NCI-H2227 (cell line): Measurements from ENCODE around the gene NAT10.
"Not testable (repeated sequence)": the region's sequence is repeated elsewhere in the genome, so short reads cannot be mapped to it uniquely, and the experiment has no call there.

Source experiments
- DNase-seq: peaks from one replicate; lab custom pipeline; 2025; ENCODE audit not compliant: unreplicated experiment; lab: John Stamatoyannopoulos, UW

The NAT10 gene

DNA sequence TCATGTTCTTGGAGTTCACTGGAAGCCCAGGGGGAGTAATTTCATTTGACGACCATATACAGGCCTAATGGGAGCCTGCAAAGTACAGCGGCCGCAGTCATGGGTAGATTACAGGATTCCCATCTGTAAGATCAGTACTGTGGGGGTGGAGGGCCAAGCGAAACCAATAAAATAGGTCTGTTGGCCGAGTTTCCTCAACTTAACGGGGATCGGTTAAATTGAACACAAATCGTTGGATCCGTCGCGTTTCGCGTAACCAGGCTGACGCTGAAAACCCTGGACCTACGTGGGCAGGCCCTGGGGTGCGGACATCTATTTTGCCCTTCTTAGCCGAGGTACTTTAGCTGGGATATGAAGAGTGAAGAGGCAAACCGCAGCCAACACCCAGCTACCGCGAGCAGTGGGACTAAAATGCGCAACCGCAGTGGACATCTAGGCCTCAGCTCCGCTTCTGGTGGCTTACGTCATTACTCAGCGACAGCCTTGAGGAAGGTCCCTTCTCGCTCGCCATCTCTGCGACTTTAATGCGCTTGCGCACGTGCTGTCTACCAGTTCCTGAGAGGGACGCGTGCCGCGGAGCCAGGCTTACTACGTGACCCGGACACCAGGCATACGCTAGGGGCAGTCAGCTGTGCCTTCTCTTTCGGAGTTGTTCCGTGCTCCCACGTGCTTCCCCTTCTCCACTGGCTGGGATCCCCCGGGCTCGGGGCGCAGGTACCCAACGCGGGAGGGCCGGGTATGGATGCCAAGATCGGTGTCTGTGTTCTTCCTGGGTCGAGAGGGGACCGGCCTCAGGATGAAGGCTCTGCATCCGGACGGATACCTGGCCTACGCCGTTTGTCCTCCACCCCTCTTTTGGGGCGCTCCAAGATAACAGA is at the start of gene NAT10:
Gene NAT10, plus strand, starts transcription at position 551 of the 878 bp plus-strand sequence. CDS start 2,597 bp downstream, outside the sequence.
- DNase-seq = peak; percentile 99

DNA sequence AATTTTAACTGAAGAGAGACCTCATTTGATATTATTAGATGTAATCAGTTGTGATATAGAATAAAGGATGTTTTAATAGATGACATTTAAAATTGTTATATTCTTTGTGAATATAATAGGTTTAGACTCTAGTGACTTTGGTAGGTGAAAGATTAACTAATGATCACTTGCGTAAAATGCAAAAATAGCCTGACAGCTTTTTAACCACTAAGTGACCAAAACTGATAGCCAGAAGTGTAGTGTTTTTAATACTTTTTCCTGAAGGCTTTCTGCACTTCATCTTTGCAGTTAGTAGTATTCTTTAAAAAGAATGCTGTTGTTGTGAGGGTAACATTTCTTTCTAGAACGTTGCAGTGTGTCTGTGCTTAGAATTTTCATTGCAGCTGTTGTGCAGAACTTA is 48.8 kb upstream of the NAT10 start:
- DNase-seq = no peak

DNA sequence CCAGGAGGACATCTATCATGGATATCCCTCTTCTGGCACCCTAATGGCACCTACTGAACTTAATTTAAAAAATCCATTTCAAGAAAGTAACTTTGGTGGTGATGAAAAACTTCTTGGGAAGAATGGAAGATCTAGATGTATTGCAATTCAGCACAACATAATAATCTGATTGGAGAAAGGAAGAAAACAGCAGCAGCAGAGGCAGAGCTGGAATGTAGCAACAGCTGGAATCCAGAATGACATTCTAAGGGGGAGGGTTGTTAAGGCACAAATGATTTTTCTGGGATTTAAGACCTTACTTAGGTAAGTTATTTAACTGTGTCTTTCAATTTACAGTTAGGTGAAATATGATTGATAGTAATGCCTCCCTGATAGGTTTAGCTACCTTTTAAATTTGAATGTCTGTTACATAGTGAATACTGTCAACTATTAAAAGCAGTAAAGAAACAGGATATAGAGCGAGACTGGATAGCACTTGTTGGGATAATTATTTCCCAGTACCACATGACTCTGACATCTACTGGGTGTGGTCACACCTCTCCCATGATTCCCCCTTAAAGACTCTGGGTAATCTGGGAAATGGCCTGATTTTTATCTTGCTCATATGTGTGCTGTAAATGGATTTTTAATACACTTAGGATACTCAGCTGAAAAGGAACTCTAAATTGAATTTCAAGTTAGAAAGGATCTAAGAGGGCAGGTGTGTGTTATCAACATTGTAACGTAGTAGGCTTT is 42.2 kb upstream of the NAT10 start:
- DNase-seq = no peak

DNA sequence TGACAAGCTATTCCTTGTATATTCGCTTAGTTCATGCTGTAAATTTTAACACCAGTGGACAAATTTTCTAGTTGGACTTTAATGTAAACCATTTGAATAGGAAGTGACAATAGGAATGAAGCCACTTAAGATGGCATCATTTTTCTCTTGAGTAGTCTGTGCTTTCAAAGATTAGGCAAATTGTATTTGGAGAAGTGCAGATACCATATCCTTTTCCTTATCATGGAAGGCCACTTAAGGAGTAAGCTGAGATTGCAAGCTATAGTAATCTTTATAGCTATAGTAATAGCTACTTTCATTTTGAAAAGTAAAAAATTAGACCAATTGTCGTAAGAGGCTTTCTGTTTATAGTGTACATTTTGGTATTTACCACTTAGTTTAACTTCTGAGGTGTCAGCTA is 41.1 kb upstream of the NAT10 start:
- no peak for DNase-seq

DNA sequence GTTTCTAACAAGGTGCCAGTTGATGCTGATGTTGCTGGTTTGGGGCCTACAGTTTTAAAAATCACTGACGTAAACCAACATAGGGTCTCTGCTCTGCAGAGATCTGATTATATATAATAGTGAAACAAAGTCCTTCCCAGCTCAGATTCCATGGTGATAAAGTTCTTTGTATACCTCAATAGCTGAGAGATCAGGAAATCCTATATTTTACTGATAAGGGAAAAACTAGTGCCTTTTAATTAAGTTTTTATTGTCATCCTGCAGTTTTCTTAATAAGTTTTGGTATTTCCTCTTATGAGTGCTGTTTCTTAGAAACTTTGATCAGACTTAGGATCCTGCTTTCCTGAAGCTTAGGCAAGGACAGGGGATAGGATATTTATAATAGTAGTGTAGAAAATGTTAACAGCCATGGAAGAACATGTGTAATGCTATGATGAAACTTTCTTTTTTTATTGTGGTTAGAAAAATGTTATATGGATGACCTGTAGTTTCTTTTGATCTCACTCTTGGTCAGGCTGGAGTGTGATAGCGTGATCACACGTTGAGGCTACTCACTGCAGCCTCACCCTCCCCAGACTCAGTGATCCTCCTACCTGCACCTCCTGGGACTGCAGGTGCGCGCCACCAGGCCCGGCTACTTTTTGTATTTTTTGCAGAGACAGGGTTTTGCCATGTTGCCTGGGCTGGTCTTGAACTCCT is 39.8 kb upstream of the NAT10 start:
- no peak for DNase-seq

DNA sequence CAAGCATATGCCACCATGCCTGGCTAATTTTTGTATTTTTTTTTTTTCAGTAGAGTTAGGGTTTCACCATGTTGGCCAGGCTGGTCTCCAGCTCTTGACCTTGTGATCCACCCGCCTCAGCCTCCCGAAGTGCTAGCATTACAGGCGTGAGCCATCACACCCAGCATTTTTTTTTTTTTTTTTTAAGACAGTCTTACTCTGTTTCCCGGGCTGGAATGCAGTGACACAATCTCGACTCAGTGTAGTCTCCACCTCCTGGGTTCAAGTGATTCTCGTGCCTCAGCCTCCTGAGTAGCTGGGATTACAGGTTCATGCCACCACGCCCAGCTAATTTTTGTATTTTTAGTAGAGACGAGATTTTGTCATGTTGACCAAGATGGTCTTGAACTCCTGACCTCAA is 38.7 kb upstream of the NAT10 start:
- not testable (repeated sequence) for DNase-seq

DNA sequence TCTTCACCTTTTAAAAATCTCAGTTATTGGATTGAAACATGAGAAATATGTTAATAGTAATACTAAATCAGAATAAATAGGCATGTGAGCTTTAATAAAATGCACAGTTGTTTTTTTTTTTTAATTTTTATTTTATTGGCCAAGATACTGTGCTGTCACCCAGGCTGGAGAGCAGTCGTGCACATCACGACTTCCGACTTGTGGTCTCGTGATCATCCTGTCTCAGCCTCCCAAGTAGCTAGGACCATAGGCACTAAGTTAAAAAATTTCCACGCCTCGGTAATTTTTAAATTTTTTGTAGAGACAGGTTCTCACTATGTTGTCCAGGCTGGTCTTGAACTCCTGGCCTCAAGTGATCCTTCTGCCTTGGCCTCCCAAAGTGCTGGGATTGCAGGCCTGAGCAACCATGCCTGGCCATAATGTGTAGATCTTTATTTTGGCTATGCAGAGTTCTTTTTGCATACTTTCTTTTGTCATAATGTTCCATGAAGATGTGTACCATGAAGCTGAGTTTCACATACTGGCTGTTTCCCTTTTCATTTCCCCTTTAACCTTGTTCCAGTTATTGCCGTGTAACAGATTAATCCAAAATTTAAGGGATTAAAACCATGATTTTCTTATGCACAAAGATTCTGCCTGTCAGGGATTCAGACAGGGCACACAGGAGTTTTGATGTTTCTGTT is 37.9 kb upstream of the NAT10 start:
- DNase-seq = no peak

DNA sequence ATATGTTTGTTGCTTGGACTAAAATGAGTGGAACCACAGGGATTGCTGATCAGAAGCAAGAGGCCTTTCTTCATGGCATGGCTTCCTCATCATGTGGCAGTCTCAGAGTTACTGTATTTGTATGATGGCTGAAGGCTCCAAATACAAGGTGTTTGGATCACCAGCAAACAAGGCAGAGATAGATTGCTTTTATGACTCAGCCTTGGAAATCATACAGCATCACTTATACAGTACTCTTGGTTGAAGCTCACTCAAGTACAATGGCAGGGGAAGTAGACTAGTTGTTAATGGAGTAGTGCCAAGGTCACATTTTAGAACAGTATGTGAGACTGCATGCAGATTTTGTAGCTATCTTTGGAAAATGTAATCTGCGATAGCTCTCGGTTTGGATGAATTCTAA is 37.3 kb upstream of the NAT10 start:
- peak; percentile 9 for DNase-seq

DNA sequence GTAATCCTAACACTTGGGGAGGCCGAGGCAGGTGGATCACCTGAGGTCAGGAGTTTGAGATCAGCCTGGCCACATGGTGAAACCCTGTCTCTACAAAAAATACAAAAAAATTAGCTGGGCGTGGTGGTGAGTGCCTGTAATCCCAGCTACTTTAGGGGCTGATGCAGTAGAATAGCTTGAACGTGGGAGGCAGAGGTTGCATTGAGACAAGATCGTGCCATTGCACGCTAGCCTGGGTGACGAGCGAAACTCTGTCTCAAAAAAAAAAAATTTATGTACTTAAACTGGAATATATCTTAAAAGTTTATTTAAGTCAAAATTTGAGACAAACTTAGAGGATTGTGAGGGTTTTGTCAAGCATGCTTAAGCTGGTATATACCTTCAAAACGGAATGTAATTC is 34.1 kb upstream of the NAT10 start:
- not testable (repeated sequence) for DNase-seq

DNA sequence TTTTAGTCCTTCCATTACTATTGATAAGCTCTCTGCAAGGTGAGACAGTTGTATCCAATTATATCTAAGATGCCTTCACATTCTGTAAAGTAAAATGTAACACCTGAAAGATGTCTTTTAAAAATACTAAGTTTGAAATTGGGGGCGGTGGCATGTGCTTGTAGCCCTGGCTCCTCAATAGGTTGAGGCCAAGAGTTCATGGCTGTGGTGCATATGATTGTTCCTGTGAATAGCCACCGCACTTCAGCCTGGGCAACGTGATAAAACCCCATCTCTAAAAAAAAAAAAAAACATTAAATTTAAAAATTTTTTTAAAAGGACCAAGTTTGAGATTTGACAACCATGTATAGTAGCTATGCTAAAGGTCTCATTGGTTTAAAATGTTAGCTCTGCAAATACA is 33.4 kb upstream of the NAT10 start:
- no peak for DNase-seq

DNA sequence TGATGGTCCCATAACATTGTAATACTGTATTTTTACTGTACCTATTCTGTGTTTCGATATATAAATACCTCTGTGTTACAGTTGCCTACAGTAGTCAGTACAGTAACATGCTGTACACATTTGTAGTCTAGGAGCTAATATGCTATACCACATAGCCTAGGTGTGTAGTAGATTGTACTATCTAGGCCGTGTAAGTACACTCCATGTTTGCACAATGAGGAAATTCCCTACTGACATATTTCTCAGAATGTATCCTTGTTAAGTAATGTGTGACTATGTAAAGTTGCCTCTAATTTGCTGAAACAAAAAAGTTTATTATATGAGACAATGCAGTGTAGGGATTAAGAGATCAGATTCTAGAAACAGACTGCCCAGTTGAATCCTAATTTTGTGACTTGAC is 32.6 kb upstream of the NAT10 start:
- DNase-seq = no peak

DNA sequence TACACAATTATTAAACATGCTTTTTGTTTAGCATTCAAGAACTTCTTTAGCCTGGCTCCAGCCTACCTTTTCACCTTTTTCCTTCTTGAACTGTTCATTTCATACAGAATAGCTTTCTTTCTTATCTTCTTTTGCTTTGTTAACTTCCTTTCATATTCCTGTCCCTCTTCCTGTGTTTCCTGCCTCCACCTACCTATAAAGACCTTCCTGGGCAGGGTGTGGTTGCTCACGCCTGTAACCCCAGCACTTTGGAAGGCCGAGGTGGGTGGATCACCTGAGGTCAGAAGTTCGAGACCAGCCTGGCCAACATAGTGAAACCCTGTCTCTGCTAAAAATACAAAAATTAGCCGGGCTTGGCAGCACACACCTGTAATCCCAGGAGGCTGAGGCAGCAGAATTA is 31.0 kb upstream of the NAT10 start:
- no peak for DNase-seq

DNA sequence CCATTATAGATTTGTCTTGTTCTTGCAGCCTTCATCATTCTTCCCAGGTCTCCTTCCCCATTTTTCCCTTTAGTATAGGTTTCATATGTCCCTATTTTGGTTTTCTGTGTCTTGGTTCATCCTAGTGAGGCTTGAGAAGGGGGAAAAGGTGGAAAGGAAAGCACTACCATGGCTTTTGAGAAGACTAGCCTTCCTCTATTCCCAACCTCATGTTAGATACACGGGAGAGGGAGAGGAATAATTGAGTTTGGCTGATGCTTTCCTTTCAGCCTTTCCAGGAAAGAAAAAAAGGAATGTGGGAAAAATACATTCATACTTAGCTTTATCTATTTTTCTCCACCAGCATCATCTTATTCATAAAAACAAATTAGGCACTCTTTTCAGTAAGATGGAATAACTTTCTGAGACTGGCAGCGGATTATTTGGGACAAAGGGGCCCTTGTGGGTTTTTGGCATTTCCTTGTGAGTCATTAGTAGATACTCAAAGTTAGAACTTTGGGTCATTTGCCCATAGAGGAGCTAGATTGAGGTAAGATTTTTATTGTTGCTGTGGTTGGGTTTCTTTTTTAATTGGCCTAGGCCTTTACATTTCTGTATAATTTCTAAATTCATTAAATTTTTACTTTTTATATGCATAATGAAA is 30.1 kb upstream of the NAT10 start:
- no peak for DNase-seq

DNA sequence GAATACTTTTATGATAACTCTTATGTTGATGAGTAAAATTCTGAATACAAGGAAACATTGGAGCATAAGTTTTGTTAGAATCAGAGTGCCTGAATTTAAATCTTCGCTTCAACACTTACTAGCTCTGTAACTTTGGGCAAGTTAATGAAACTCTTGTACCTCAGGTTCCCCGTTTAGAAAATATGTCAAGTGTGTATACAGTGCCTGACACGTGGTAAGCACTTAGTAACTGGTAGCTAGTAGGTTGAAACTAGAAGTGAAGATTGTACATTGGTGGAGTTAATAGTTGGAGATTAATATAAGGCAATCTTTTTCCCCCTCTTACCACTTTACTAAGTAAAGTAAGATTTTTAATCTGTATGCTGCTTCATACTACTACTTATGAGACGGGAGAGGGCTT is 24.8 kb upstream of the NAT10 start:
- DNase-seq = no peak

DNA sequence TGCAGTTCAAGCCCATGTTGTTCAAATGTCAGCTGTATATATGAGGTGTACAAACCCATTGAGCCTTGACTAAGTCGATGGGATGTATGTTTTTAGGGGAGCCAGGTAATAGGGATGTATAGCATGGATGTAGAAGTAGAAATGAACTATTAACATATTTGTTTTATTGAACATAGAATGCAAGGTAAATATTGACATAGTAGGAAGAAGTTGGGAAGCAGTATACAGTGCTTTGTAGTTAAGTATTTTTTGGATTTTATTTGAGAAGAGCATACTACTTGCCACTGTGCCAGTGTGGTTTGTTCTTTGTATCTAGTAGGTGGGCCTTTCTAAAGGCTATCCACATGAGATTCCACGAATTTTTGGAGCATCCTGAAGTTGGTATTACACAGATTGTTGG is 20.8 kb upstream of the NAT10 start:
- DNase-seq = no peak

DNA sequence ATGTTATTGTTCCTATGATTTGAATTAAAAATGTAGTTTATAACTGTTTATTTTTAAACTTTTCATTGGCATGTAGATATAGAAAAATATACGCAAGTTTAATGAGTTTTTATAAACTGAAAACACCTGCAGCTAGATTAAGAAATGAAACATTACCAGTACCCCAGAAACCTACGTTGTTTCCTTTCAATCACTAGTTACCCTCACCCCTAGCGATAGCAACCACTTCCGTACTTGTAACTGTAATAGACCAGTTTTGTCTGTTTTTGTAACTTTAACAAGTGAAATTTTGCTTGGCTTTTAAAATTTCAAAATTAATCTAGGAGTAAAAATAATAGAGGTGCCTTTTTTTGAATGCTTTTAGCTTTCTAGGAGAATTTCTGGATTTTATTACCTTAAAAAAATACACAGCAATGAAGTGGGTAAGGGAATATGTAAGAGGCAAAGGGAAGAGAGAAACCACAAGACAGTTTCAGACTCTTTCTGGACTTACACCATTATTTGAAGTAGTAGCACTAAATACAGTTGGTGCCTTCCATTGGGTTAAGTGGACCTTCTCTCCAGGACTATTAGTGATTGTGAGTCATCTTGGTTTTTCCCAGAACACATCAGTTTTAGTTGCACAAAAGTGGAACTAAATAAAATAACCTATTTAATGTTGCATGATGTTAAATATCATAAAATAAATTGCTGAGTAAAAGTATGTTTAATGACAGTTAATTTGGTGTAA is 18.7 kb upstream of the NAT10 start:
- no peak for DNase-seq

DNA sequence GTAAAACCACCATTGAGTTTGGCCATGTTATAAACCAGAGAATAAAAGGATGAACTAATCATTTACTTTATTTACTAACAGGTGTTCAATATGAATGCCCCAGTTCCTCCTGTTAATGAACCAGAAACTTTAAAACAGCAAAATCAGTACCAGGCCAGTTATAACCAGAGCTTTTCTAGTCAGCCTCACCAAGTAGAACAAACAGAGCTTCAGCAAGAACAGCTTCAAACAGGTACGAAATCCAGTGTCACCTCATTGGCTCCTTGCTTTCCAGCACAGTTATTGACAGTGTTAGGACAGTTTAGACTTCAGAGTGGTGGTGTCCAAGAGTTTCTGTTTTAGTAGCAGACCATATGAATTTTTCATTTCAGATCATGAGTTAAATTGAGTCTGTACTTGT is 13.6 kb upstream of the NAT10 start:
- no peak for DNase-seq

DNA sequence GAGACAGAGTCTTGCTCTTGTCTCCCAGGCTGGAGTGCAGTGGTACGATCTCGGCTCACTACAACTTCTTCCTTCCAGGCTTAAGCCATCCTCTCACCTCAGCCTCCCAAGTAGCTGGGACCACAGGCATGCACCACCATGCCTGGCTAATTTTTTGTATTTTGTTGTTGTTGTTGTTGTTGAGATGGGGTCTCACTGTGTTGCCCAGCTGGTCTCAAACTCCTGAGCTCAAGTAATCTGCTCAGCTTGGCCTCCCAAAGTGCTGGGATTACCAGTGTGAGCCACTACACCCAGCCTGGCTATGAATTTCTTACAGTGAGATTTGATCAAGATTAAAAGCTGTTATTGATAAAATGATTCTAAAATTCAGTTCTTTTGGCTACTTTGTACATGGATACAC is 10.5 kb upstream of the NAT10 start:
- not testable (repeated sequence) for DNase-seq

DNA sequence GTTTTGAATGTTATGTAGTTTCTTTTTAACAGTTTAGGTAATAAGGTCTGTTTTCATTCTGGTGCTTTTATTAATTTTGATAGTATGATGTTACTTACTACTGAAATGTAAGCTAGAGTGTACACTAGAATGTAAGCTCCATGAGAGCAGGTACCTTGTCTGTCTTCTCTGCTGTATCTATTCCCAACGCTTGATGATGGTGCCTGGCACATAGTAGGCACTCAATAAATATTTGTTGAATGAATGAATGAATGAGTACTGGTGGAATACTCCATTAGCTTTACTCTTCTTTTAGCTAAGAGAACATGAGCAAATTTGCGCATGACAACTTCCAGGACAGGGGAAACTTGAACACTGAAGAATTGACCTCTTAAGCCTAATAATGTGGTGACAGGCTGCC is 6.6 kb upstream of the NAT10 start:
- no peak for DNase-seq

DNA sequence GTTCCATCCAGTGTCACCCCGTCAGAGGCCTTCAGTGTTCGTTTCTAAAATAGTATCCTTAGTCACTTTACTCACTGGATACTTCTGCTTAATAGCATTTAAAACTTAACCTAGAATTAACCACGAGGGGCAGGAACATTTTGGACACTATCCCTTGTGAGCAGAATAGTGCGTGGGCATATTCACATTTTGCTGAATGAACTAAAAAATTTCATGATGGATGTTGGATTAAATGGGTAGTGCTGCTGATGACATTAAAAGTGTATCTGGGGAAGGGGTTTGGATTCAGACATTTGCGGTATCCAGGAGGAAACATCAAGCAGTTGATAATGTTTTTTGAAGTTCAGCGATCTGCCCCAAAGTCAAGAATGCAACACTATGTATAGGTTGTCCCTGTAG is 750 bp upstream of the NAT10 start:
- DNase-seq = no peak
